Measurements from ENCODE around the gene FAF1.
"Not testable (repeated sequence)": the region's sequence is repeated elsewhere in the genome, so short reads cannot be mapped to it uniquely, and the experiment has no call there.

DNA sequence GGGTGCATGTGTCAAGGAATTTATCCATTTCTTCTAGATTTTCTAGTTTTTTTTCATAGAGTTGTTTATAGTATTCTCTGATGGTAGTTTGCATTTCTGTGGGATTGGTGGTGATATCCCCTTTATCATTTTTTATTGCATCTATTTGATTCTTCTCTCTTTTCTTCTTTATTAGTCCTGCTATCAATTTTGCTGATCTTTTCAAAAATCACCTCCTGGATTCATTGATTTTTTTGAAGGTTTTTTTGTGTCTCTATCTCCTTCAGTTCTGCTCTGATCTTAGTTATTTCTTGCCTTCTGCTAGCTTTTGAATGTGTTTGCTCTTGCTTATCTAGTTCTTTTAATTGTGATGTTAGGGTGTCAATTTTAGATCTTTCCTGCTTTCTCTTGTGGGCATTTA lies 52.5 kb downstream of the FAF1 start:
- TF ChIP-seq, protein P1, sequence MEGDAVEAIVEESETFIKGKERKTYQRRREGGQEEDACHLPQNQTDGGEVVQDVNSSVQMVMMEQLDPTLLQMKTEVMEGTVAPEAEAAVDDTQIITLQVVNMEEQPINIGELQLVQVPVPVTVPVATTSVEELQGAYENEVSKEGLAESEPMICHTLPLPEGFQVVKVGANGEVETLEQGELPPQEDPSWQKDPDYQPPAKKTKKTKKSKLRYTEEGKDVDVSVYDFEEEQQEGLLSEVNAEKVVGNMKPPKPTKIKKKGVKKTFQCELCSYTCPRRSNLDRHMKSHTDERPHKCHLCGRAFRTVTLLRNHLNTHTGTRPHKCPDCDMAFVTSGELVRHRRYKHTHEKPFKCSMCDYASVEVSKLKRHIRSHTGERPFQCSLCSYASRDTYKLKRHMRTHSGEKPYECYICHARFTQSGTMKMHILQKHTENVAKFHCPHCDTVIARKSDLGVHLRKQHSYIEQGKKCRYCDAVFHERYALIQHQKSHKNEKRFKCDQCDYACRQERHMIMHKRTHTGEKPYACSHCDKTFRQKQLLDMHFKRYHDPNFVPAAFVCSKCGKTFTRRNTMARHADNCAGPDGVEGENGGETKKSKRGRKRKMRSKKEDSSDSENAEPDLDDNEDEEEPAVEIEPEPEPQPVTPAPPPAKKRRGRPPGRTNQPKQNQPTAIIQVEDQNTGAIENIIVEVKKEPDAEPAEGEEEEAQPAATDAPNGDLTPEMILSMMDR (IDR thresholded peaks at IDR 0.05 in 4 of 5, conservative IDR thresholded peaks at IDR 0.05 in 1 of 5), result not testable (repeated sequence)
- TF ChIP-seq POLR2A (IDR thresholded peaks at IDR 0.05), result not testable (repeated sequence)
